Ovary (tissue), 9 donors: Measurements from ENCODE around the gene SLC26A1. TPM values are rescaled to one million over a fixed set of nuclear protein-coding genes. Genes with fewer than 3 reads are reported as not detected.

Source experiments
- DNase-seq, 5 donors: peaks; one replicate each; pipeline ENCODE4 v3.0.0-alpha.2; 2019 to 2020
- H3K27ac ChIP-seq, 2 donors: fragments of 200-600 bp; one replicate each; pipeline versions ENCODE4 v1.5.1 to v1.8.0; 2019 to 2022
- H3K27me3 ChIP-seq: fragments of 200-600 bp; one replicate; pipeline ENCODE4 v1.8.0; 2022
- H3K36me3 ChIP-seq: fragments of 200-600 bp; sonication (generic); one replicate; pipeline ENCODE4 v1.5.1; 2019
- H3K4me1 ChIP-seq: one replicate; pipeline ENCODE4 v1.8.1; 2013; ENCODE audit warnings: mild to moderate bottlenecking, moderate library complexity; ENCODE audit not compliant: insufficient read depth
- H3K4me3 ChIP-seq: fragments of 200-600 bp; sonication (generic); one replicate; pipeline ENCODE4 v1.5.1; 2017
- H3K9me3 ChIP-seq, 2 donors: fragments of 200-600 bp in 1 of 2; sonication (generic) in 1 of 2; one replicate each; pipeline versions ENCODE4 v1.5.1 to v1.8.1; 2013 to 2019; ENCODE audit warnings: mild to moderate bottlenecking in 1 of 2, moderate library complexity in 1 of 2
- EP300 ChIP-seq: sonication (generic); formaldehyde crosslinking; IDR thresholded peaks from one replicate; pipeline ENCODE4 v1.6.1; 2017; ENCODE audit warnings: antibody characterized with exemption
- POLR2A ChIP-seq: fragments of 450-650 bp; IDR thresholded peaks from one replicate; pipeline ENCODE4 v1.6.1; 2017; ENCODE audit warnings: antibody characterized with exemption, mild to moderate bottlenecking, moderate library complexity
- WGBS, 3 donors: extraction: QIAGEN DNeasy Blood & Tissue Kit in 1 of 3; methylation state at CpG; one replicate each; pipeline versions ENCODE4 v1.1.5 to v1.1.7; 2013 to 2017; 5-methylcytosine and 5-hydroxymethylcytosine counted together
- intact Hi-C, 4 donors: fragments of 100-400 bp; cut with DNase I; formaldehyde crosslinking; loops; one replicate each; pipeline versions ENCODE4 v1.11.0 to v1.15.1; 2022 to 2023
- polyA plus RNA-seq, 2 donors: library from polyadenylated mRNA; stranded (reverse); fragments of 200-250 nt in 1 of 2; fragments of 350-450 nt in 1 of 2; fragmentation: Illumina TruSeq in 1 of 2; extraction: RNeasy Lipid Tissue Mini Kit (QIAGEN cat#74804) in 1 of 2; gene quantifications; one replicate each; pipeline ENCODE4 v1.2.3, GENCODE V29; 2013 to 2014
- total RNA-seq, 7 donors: library from RNA; depleted of rRNA in 2 of 7; stranded (reverse); fragments of >200 nt in 2 of 7; fragmentation: NEBNext Ultra II Directional in 3 of 7; extraction: Animal tissue kit (Norgen Biotek cat#: 25700) in 3 of 7; gene quantifications; one replicate each; pipeline versions ENCODE4 v1.1.0 to v1.2.4, GENCODE V29; 2016 to 2023
- TF ChIP-seq, protein P1 (sequence below), 3 donors: fragments of 450-650 bp in 2 of 3; fragments of 200-600 bp in 1 of 3; IDR thresholded peaks; one replicate each; pipeline versions ENCODE4 v1.5.1 to v1.8.0; 2016 to 2022; ENCODE audit warnings: antibody characterized with exemption in 3 of 3, mild to moderate bottlenecking in 1 of 3
- donor health status: DM: no; HTN: no; CAD: no; lungs with moderate emphysema.
- donor health status: DM: no; HTN: no; CAD: no.
- donor health status: Bipolar disorder and iron deficiency.
- donor health status: DM: yes; HTN: yes; CAD: no.
- donor health status: DM: no; HTN: no; CAD: no.
- donor health status: DM: yes; HTN: yes; CAD: no.

The SLC26A1 gene
- total and polyA plus RNA-seq, 9 donors = 0.10 to 1.1 (median 0.25) TPM; not detected in 1

DNA sequence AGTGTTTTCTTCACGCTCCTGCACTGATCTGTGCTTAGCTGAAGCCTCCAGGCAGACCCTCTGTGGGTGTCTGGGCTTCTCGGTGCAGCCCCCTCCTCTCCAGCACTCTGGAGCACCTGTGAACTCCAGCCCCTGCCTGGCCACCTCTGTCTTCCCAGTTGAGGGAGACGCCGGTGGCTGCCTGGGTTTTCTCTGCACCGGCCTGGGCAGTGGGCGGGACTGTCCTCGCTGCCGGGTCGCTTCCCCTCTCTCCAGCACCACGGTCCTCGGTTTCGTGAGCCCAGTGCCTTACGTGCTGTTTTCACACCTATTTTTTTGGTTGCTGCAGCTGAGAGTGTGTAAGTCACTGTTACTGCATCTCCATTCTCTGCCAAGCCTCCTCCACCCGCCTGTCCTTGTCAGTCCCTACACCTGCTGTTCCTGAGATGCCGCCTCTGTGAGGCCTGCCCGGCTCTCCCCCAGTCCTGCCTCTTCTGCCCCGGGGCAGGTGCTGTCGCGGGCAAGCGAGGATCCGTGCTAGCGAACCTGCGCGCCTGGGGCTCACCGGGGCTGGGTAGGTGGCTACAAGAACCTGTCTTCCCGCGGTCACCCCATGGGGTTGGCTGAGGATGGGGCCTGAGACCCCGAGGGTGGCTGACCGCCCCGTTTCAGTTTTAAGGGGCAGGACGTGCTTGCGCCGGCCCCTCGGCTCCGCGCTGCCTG lies 15.8 kb upstream of the SLC26A1 start:
- H3K4me3 ChIP-seq = peak overlapping the region; percentile 58
- H3K27ac ChIP-seq = peak overlapping the region in 1 of 2 donors; percentile 11
- H3K36me3 ChIP-seq = no peaks in the 10 kb centered on the region
- intact Hi-C loops = loop anchor here in 1 of 4 donors (5.0 kb wide), 1 partner anchor 343 kb away; no protein-coding TSS in a partner anchor
- H3K9me3 ChIP-seq = no peaks in the 10 kb centered on the region
- H3K27me3 ChIP-seq = peaks cover 1% of the 10 kb centered on the region
- H3K4me1 ChIP-seq = peaks cover 14% of the 10 kb centered on the region
- TF ChIP-seq POLR2A (no peak), EP300 (no peak)
- TF ChIP-seq, protein P1, sequence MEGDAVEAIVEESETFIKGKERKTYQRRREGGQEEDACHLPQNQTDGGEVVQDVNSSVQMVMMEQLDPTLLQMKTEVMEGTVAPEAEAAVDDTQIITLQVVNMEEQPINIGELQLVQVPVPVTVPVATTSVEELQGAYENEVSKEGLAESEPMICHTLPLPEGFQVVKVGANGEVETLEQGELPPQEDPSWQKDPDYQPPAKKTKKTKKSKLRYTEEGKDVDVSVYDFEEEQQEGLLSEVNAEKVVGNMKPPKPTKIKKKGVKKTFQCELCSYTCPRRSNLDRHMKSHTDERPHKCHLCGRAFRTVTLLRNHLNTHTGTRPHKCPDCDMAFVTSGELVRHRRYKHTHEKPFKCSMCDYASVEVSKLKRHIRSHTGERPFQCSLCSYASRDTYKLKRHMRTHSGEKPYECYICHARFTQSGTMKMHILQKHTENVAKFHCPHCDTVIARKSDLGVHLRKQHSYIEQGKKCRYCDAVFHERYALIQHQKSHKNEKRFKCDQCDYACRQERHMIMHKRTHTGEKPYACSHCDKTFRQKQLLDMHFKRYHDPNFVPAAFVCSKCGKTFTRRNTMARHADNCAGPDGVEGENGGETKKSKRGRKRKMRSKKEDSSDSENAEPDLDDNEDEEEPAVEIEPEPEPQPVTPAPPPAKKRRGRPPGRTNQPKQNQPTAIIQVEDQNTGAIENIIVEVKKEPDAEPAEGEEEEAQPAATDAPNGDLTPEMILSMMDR (IDR thresholded peaks at IDR 0.05) = no peak
- peak in 2 of 5 donors; percentile 73 to 75 for DNase-seq
- WGBS, 3 donors = 2 to 3% (median 2%) methylated on average over 24 to 36 of the region's 36 CpGs

DNA sequence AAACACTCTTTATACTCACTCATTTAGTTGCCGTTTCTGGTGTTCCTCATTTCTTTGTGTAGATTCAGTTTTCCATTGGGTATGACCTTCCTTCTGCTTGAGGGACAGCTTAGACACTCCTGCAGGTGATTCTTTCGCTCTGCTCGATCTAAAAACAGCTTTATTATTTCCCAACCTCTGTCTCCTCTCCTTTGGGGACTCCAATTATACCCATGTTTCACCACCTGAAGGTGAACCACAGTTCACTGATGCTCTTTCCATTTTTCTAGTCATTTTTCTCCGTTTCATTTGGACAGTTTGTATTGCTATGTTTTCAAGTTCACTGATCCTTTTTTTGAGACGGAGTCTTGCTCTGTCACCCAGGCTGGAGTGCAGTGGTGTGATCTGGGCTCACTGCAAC lies 13.7 kb upstream of the SLC26A1 start:
- DNase-seq = no peak
- H3K36me3 ChIP-seq = no peaks in the 10 kb centered on the region
- TF ChIP-seq EP300 = no peak
- no peak for TF ChIP-seq POLR2A
- TF ChIP-seq, protein P1 (IDR thresholded peaks at IDR 0.05) = no peak
- H3K4me3 ChIP-seq = no peak overlapping the region
- intact Hi-C loops = loop anchor here in 1 of 4 donors (5.0 kb wide), 1 partner anchor 345 kb away; no protein-coding TSS in a partner anchor
- H3K27me3 ChIP-seq = peaks cover 14% of the 10 kb centered on the region
- no peak overlapping the region for H3K27ac ChIP-seq
- H3K9me3 ChIP-seq = no peaks in the 10 kb centered on the region
- 84 to 89% (median 88%) methylated on average over 5 of the region's 5 CpGs for WGBS, 3 donors
- H3K4me1 ChIP-seq = peaks cover 10% of the 10 kb centered on the region

DNA sequence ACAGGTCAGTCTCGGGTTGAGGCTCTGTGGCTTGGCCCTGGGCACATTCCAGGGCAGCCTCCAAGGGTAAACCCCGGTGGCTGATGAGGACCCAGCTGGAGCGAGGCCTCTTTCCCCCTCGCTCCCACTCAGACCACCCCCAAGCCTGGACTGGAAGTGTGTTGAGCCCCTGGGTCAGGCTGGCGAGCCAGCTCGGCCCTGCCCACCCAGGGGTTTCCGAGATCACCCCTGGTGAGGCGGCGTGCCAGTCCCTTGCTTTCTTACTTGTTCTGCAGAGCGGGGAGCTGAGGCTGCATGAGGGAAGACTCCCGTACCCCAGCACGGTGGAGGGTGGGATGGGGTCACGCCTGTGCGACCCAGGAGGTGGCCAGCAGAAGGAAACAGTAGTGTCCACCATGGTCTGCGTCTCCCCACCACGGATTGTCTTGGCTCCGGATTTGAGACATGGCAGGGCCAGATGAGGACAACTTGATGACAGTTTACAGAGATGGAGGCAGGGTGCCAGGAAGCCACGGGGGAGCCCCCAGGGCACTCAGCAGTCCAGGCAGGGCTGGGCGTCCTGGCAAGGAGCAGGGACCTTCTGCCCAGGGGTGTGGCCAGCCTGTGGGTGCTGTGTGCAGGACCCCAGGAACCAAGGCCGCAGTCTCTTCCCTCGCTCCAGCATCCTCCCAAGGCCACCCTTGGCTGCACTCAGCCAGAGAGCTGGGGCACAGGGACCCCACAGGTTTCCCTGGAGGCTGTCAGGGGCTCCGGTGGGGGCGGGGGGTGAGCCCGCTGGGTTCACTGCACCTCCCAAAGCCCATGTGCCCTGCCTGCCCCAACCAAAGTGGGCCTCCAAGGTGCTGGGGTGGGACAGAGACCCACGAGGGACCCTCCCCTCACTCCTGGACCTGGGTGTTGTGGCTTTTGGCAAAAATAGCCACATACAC lies 11.6 kb upstream of the SLC26A1 start:
- intact Hi-C loops = loop anchor here in 1 of 4 donors (5.0 kb wide), 1 partner anchor 347 kb away; no protein-coding TSS in a partner anchor
- DNase-seq = no peak
- peaks cover 16% of the 10 kb centered on the region for H3K27me3 ChIP-seq
- no peak overlapping the region for H3K27ac ChIP-seq
- WGBS, 3 donors = 72 to 85% (median 78%) methylated on average over 24 to 25 of the region's 25 CpGs
- H3K9me3 ChIP-seq = no peaks in the 10 kb centered on the region
- H3K4me3 ChIP-seq = no peak overlapping the region
- H3K4me1 ChIP-seq = peaks cover 10% of the 10 kb centered on the region
- TF ChIP-seq, protein P1 (IDR thresholded peaks at IDR 0.05) = no peak
- TF ChIP-seq POLR2A = no peak
- TF ChIP-seq EP300 = no peak
- H3K36me3 ChIP-seq = no peaks in the 10 kb centered on the region

DNA sequence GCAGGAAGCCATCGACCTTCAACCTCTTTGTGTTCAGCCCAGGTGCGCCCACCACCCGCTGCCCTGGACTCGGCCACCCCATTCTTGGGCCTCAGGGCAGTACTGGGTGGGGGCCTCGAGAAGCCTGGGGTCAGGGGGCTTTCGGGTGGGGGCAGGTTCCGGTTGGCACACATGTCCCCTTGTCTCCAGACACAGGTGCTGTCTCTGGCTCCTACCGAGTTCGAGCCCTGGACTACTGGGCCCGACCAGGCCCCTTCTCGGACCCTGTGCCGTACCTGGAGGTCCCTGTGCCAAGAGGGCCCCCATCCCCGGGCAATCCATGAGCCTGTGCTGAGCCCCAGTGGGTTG lies 10.8 kb upstream of the SLC26A1 start:
- no peak for DNase-seq
- intact Hi-C loops = no loop called here
- TF ChIP-seq, protein P1 (IDR thresholded peaks at IDR 0.05) = no peak
- TF ChIP-seq POLR2A (no peak), EP300 (no peak)
- Histone ChIP-seq H3K36me3 (no peaks in the 10 kb centered on the region), H3K27me3 (peaks cover 16% of the 10 kb centered on the region), H3K4me3 (no peak overlapping the region), H3K9me3 (no peaks in the 10 kb centered on the region), H3K4me1 (peaks cover 8% of the 10 kb centered on the region), H3K27ac (no peak overlapping the region)
- 89 to 90% (median 90%) methylated on average over 10 to 13 of the region's 13 CpGs for WGBS, 3 donors
